NCI-H69 (cell line): ENCODE results near the gene HNF4A.
A peak's percentile ranks its signal among the peaks of the same experiment; 100 is the strongest.
"Not testable (repeated sequence)": the region's sequence is repeated elsewhere in the genome, so short reads cannot be mapped to it uniquely, and the experiment has no call there.

Experiments
- DNase-seq: peaks from one replicate; lab custom pipeline; 2025; lab: John Stamatoyannopoulos, UW

The HNF4A gene

GRCh38 chr20:44470327-44470726 lies 114.8 kb downstream of the HNF4A start:
- DNase-seq, result no peak

GRCh38 chr20:44471481-44471882 lies 116.0 kb downstream of the HNF4A start:
- no peak for DNase-seq

- not testable (repeated sequence) for DNase-seq
Observed at GRCh38 chr20:44472283-44472682, 116.8 kb downstream of the HNF4A start.

- peak; percentile 11 for DNase-seq
Observed at GRCh38 chr20:44475372-44475693, 119.8 kb downstream of the HNF4A start.

GRCh38 chr20:44475694-44476560 lies 120.4 kb downstream of the HNF4A start, which contains the start of gene TTPAL:
TSS of gene TTPAL (plus strand) at chr20:44475874. CDS start at chr20:44480000, 4,126 bp downstream.
- peak; percentile 91 for DNase-seq

GRCh38 chr20:44477151-44477550 lies 121.7 kb downstream of the HNF4A start:
- no peak for DNase-seq

GRCh38 chr20:44478206-44478605 lies 122.7 kb downstream of the HNF4A start:
- no peak for DNase-seq

GRCh38 chr20:44479643-44480042 lies 124.1 kb downstream of the HNF4A start:
- no peak for DNase-seq

- no peak for DNase-seq
Observed at GRCh38 chr20:44480097-44480496, 124.6 kb downstream of the HNF4A start.

GRCh38 chr20:44481719-44482416 lies 126.4 kb downstream of the HNF4A start:
- no peak for DNase-seq

- no peak for DNase-seq
Observed at GRCh38 chr20:44483112-44483511, 127.6 kb downstream of the HNF4A start.
